H1 (cell line): ENCODE measurements around the gene DLG4. TPM values are rescaled to one million over a fixed set of nuclear protein-coding genes. Genes with fewer than 3 reads are reported as not detected.

Experiments
- microRNA counts: library from miRNA; unstranded; fragments of <30 nt; microRNA quantifications from one replicate; lab custom pipeline; 2015
- microRNA-seq, 2 experiments: library from miRNA; unstranded; fragments of <30 nt; microRNA quantifications; one replicate each; pipeline versions ENCODE4 to v1.2.0, GENCODE V29; 2016 to 2020; ENCODE audit warnings: borderline microRNAs expressed in 2 of 2, borderline number of aligned reads in 2 of 2, borderline replicate concordance in 1 of 2
- polyA plus RNA-seq, 7 experiments: library from polyadenylated mRNA; depleted of rRNA in 3 of 7; stranded (reverse) in 5 of 7; unstranded in 2 of 7; fragments of >200 nt in 5 of 7; fragments of 200-250 nt in 2 of 7; gene quantifications; 1 replicate in 5 of 7; 2 replicates in 1 of 7; 4 replicates in 1 of 7; pipeline versions ENCODE4 v1.2.1 to v1.2.3, GENCODE V29; 2011 to 2013; ENCODE audit warnings: missing spikeins in 2 of 7, mixed read lengths in 2 of 7
- small RNA-seq: library from polyadenylated mRNA; stranded (forward); fragments of <200 nt; extraction: miRNeasy Mini kit (QIAGEN cat#:217004); gene quantifications from one replicate; pipeline ENCODE3, GENCODE V24; 2013; ENCODE audit not compliant: insufficient read depth
- total RNA-seq: library from RNA; stranded (reverse); fragmentation: NEBNext Ultra II Directional; extraction: Animal tissue kit (Norgen Biotek cat#: 25700); gene quantifications from 2 replicates; pipeline ENCODE4 v1.2.1, GENCODE V29; 2021

Gene DLG4
- total and polyA plus RNA-seq, 2 of the 8 experiments (the other 6 are each of a cell fraction or from before 2014, with no cell fraction given), result 18.9 to 45.9 TPM

MicroRNAs encoded within 50 kb of the gene (microRNA counts, 767-probe panel; counts per million panel counts)
- microRNA hsa-miR-324-3p (lab: Ali Mortazavi, UCI) (879 counts per million, percentile 95 among the panel's probes with 10 or more counts), microRNA hsa-miR-324-5p (lab: Ali Mortazavi, UCI) (879 counts per million, percentile 95 among the panel's probes with 10 or more counts)

Small RNA genes within 50 kb of the gene (microRNA-seq; reads per million reads assigned to microRNA genes)
- gene MIR324, result 193 to 243 reads per million in 2 experiments

Small RNA genes within 50 kb of the gene (small RNA-seq; reads per million reads assigned to genes)
- gene AC120057.4 (not detected), gene MIR324 (59.5 reads per million, percentile 97 among the genes with 10 or more reads in this experiment), gene RF00019 (not detected)

Other genes starting within 250 kb of the DLG4 start
Only the 30 nearest of the 33 such genes appear.
- 149 and 159 TPM in 2 replicates for gene RNASEK, start 207.2 kb downstream of the DLG4 start, total RNA-seq
- 133 and 147 TPM in 2 replicates for gene RNASEK, start 207.2 kb downstream of the DLG4 start, polyA plus RNA-seq (2011; rRNA removed)
- gene BCL6B, start 196.8 kb downstream of the DLG4 start, total RNA-seq, result 7.4 and 8.7 TPM in 2 replicates
- gene BCL6B, start 196.8 kb downstream of the DLG4 start, polyA plus RNA-seq (2011; rRNA removed), result 6.6 and 7.0 TPM in 2 replicates
- 4.7 and 5.8 TPM in 2 replicates for gene SLC16A13, start 183.8 kb downstream of the DLG4 start, total RNA-seq
- gene SLC16A13, start 183.8 kb downstream of the DLG4 start, polyA plus RNA-seq (2011; rRNA removed), result 5.4 and 7.7 TPM in 2 replicates
- 0.35 and 0.67 TPM in 2 replicates for gene SLC16A11, start 175.7 kb downstream of the DLG4 start, total RNA-seq
- gene SLC16A11, start 175.7 kb downstream of the DLG4 start, polyA plus RNA-seq (2011; rRNA removed), result 0.39 and 0.85 TPM in 2 replicates
- gene CLEC10A, start 139.6 kb downstream of the DLG4 start, total RNA-seq, result not detected in 2 replicates
- gene CLEC10A, start 139.6 kb downstream of the DLG4 start, polyA plus RNA-seq (2011; rRNA removed), result 0.17 TPM in 1 of 2 replicates, not detected in the other
- gene ASGR2, start 105.0 kb downstream of the DLG4 start, total RNA-seq, result not detected in 2 replicates
- gene ASGR2, start 105.0 kb downstream of the DLG4 start, polyA plus RNA-seq (2011; rRNA removed), result 0.61 and 0.91 TPM in 2 replicates
- 8.6 and 10.8 TPM in 2 replicates for gene ASGR1, start 40.5 kb downstream of the DLG4 start, total RNA-seq
- 14.5 and 16.1 TPM in 2 replicates for gene ASGR1, start 40.5 kb downstream of the DLG4 start, polyA plus RNA-seq (2011; rRNA removed)
- gene ACADVL, start 102 bp upstream of the DLG4 start, total RNA-seq, result 169 and 181 TPM in 2 replicates
- gene ACADVL, start 102 bp upstream of the DLG4 start, polyA plus RNA-seq (2011; rRNA removed), result 231 and 317 TPM in 2 replicates
- gene DVL2, start 14.7 kb upstream of the DLG4 start, total RNA-seq, result 59.3 and 59.6 TPM in 2 replicates
- 19.0 and 29.7 TPM in 2 replicates for gene DVL2, start 14.7 kb upstream of the DLG4 start, polyA plus RNA-seq (2011; rRNA removed)
- gene PHF23, start 19.6 kb upstream of the DLG4 start, total RNA-seq, result 62.8 and 65.1 TPM in 2 replicates
- gene PHF23, start 19.6 kb upstream of the DLG4 start, polyA plus RNA-seq (2011; rRNA removed), result 46.5 and 47.5 TPM in 2 replicates
- gene GABARAP, start 22.6 kb upstream of the DLG4 start, total RNA-seq, result 252 and 265 TPM in 2 replicates
- 351 and 581 TPM in 2 replicates for gene GABARAP, start 22.6 kb upstream of the DLG4 start, polyA plus RNA-seq (2011; rRNA removed)
- gene CTDNEP1, start 31.9 kb upstream of the DLG4 start, total RNA-seq, result 120 and 123 TPM in 2 replicates
- 106 and 114 TPM in 2 replicates for gene CTDNEP1, start 31.9 kb upstream of the DLG4 start, polyA plus RNA-seq (2011; rRNA removed)
- 75.4 and 78.1 TPM in 2 replicates for gene ELP5, start 32.4 kb upstream of the DLG4 start, total RNA-seq
- gene ELP5, start 32.4 kb upstream of the DLG4 start, polyA plus RNA-seq (2011; rRNA removed), result 107 and 117 TPM in 2 replicates
- 119 and 129 TPM in 2 replicates for gene CLDN7, start 42.6 kb upstream of the DLG4 start, total RNA-seq
- 118 and 196 TPM in 2 replicates for gene CLDN7, start 42.6 kb upstream of the DLG4 start, polyA plus RNA-seq (2011; rRNA removed)
- 5.7 and 6.4 TPM in 2 replicates for gene SLC2A4, start 61.9 kb upstream of the DLG4 start, total RNA-seq
- gene SLC2A4, start 61.9 kb upstream of the DLG4 start, polyA plus RNA-seq (2011; rRNA removed), result 6.9 and 10.6 TPM in 2 replicates
- 27.6 and 30.5 TPM in 2 replicates for gene YBX2, start 74.8 kb upstream of the DLG4 start, total RNA-seq
- gene YBX2, start 74.8 kb upstream of the DLG4 start, polyA plus RNA-seq (2011; rRNA removed), result 19.2 and 35.5 TPM in 2 replicates
- 1,158 and 1,172 TPM in 2 replicates for gene EIF5A, start 87.8 kb upstream of the DLG4 start, total RNA-seq
- 717 and 962 TPM in 2 replicates for gene EIF5A, start 87.8 kb upstream of the DLG4 start, polyA plus RNA-seq (2011; rRNA removed)
- 67.0 and 74.8 TPM in 2 replicates for gene GPS2, start 95.5 kb upstream of the DLG4 start, total RNA-seq
- gene GPS2, start 95.5 kb upstream of the DLG4 start, polyA plus RNA-seq (2011; rRNA removed), result 152 and 203 TPM in 2 replicates
- gene NEURL4, start 109.5 kb upstream of the DLG4 start, total RNA-seq, result 46.8 and 55.4 TPM in 2 replicates
- 29.6 and 39.9 TPM in 2 replicates for gene NEURL4, start 109.5 kb upstream of the DLG4 start, polyA plus RNA-seq (2011; rRNA removed)
- 45.1 and 49.2 TPM in 2 replicates for gene ACAP1, start 116.7 kb upstream of the DLG4 start, total RNA-seq
- gene ACAP1, start 116.7 kb upstream of the DLG4 start, polyA plus RNA-seq (2011; rRNA removed), result 11.9 and 18.0 TPM in 2 replicates
- gene KCTD11, start 132.3 kb upstream of the DLG4 start, total RNA-seq, result 8.7 and 9.2 TPM in 2 replicates
- 8.6 and 11.7 TPM in 2 replicates for gene KCTD11, start 132.3 kb upstream of the DLG4 start, polyA plus RNA-seq (2011; rRNA removed)
- gene TMEM95, start 135.3 kb upstream of the DLG4 start, total RNA-seq, result 0.38 TPM in 1 of 2 replicates, not detected in the other
- gene TMEM95, start 135.3 kb upstream of the DLG4 start, polyA plus RNA-seq (2011; rRNA removed), result not detected in 2 replicates
- 7.6 and 8.7 TPM in 2 replicates for gene TNK1, start 161.3 kb upstream of the DLG4 start, total RNA-seq
- 9.5 and 13.4 TPM in 2 replicates for gene TNK1, start 161.3 kb upstream of the DLG4 start, polyA plus RNA-seq (2011; rRNA removed)
- gene PLSCR3, start 174.7 kb upstream of the DLG4 start, total RNA-seq, result 35.7 and 38.7 TPM in 2 replicates
- 36.1 and 69.0 TPM in 2 replicates for gene PLSCR3, start 174.7 kb upstream of the DLG4 start, polyA plus RNA-seq (2011; rRNA removed)
- gene TMEM256, start 184.3 kb upstream of the DLG4 start, total RNA-seq, result 97.0 and 104 TPM in 2 replicates
- 350 and 405 TPM in 2 replicates for gene TMEM256, start 184.3 kb upstream of the DLG4 start, polyA plus RNA-seq (2011; rRNA removed)
- gene NLGN2, start 188.0 kb upstream of the DLG4 start, total RNA-seq, result 62.6 and 62.8 TPM in 2 replicates
- gene NLGN2, start 188.0 kb upstream of the DLG4 start, polyA plus RNA-seq (2011; rRNA removed), result 21.2 and 45.6 TPM in 2 replicates
- not detected in 2 replicates for gene SPEM1, start 200.5 kb upstream of the DLG4 start, total RNA-seq
- 0.09 TPM in 1 of 2 replicates, not detected in the other for gene SPEM1, start 200.5 kb upstream of the DLG4 start, polyA plus RNA-seq (2011; rRNA removed)
- not detected in 2 replicates for gene SPEM2, start 205.8 kb upstream of the DLG4 start, total RNA-seq
- gene SPEM2, start 205.8 kb upstream of the DLG4 start, polyA plus RNA-seq (2011; rRNA removed), result 0.03 and 0.17 TPM in 2 replicates
- gene SPEM3, start 209.0 kb upstream of the DLG4 start, total RNA-seq, result not detected in 2 replicates
- 0.02 TPM in 1 of 2 replicates, not detected in the other for gene SPEM3, start 209.0 kb upstream of the DLG4 start, polyA plus RNA-seq (2011; rRNA removed)
- gene TMEM102, start 215.6 kb upstream of the DLG4 start, total RNA-seq, result 11.2 and 12.2 TPM in 2 replicates
- gene TMEM102, start 215.6 kb upstream of the DLG4 start, polyA plus RNA-seq (2011; rRNA removed), result 10.2 and 14.9 TPM in 2 replicates